ENCODE results near the gene CRYM.

The CRYM gene

GRCh38 chr16:21242756-21243155 lies 35.3 kb downstream of the CRYM start:
- DNase-seq, result no peak

- no peak for DNase-seq
Measured at GRCh38 chr16:21239646-21240045, 38.4 kb downstream of the CRYM start.

GRCh38 chr16:21236831-21237230 lies 41.3 kb downstream of the CRYM start:
- no peak for DNase-seq

- DNase-seq, result no peak
Measured at GRCh38 chr16:21235199-21235585, 42.9 kb downstream of the CRYM start.

GRCh38 chr16:21233521-21234150 lies 44.5 kb downstream of the CRYM start, which contains the start of gene ANKS4B:
Gene ANKS4B, plus strand, starts transcription at chr16:21233699. Its CDS starts 39 bp downstream, at chr16:21233738.
- DNase-seq, result no peak

- DNase-seq, result no peak
Measured at GRCh38 chr16:21233045-21233520, 45.0 kb downstream of the CRYM start.

GRCh38 chr16:21228361-21228872 lies 49.7 kb downstream of the CRYM start:
- DNase-seq, result no peak

GRCh38 chr16:21227866-21228265 lies 50.2 kb downstream of the CRYM start:
- DNase-seq, result no peak

GRCh38 chr16:21226749-21227148 lies 51.3 kb downstream of the CRYM start:
- DNase-seq, result no peak

- no peak for DNase-seq
Measured at GRCh38 chr16:21224800-21225199, 53.3 kb downstream of the CRYM start.

- no peak for DNase-seq
Measured at GRCh38 chr16:21223787-21224186, 54.3 kb downstream of the CRYM start.

- DNase-seq, result no peak
Measured at GRCh38 chr16:21222495-21223337, 55.4 kb downstream of the CRYM start.

- no peak for DNase-seq
Measured at GRCh38 chr16:21219551-21219950, 58.5 kb downstream of the CRYM start.

- no peak for DNase-seq
Measured at GRCh38 chr16:21218153-21218552, 59.9 kb downstream of the CRYM start.

GRCh38 chr16:21217121-21217520 lies 61.0 kb downstream of the CRYM start:
- no peak for DNase-seq

- no peak for DNase-seq
Measured at GRCh38 chr16:21214086-21214485, 64.0 kb downstream of the CRYM start.

- no peak for DNase-seq
Measured at GRCh38 chr16:21211486-21211885, 66.6 kb downstream of the CRYM start, which contains the start of gene ZP2. Gene ZP2, minus strand, starts transcription at chr16:21211574. Its CDS starts 27 bp downstream, at chr16:21211547.
